GM03348 (cell line): ENCODE data around the gene CEP131.

Experiments
- DNase-seq: peaks from one replicate; pipeline ENCODE4 v3.0.0; 2012; ENCODE audit warnings: low spot score

Gene CEP131

DNA sequence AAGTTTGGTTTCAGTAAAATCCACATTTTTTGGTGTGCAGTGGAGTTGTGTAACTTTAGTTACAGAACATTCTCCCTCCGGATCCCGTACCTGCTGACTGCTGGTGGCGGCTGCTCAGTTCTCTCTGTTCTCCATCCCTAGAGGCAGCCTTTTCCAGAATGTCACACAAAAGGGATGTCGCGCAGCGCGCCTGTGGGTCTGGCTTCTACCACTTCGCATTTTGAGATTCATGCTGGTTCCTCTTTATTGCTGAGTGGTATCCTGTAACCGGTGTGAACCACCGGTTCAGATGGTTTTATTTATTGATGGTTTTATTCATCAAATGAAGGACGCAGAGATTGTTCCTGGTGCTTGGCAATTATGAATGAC is 981 bp upstream of the CEP131 start:
- no peak for DNase-seq

GRCh38 chr17:81222620-81222905 is 202 bp downstream of the CEP131 start:
- DNase-seq, result no peak

DNA sequence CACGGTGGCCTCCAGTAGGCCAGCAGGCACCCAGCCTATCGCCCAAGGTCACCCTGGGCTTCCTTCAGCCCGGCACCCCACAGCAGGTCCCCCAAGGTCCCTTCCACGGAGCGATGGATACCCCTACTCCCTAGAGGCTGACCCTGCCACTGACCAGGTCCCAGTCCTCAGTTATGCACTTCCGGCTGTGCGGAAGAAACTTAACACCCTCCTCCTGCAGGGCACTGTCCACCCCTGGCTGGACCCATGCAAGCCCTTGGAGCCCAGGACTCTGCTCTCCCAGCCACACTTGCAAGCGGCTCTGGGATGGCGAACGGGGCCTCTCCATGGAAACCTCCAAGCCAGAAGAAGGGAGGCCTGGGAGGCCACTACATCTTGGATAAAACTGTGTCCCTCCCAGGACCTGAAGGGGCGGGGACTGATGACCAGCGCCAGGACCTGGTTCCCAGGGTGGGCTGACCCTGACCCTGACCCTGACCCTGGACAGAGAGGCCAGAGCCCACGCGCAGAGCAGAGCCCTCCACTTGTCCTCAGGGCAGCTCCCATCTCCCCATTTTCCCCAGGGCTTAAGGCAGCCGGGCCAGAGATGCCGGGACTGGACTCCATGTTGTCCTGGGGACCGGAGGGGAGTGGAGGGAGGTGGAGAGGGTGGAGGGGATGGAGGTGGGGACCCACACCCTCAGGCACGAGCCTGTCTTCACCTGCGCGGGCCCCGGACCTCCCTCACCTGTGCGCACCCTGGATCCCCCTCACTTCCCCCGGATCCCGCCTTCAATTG is 734 bp downstream of the CEP131 start:
- DNase-seq, result peak; percentile 40

GRCh38 chr17:81221371-81221841 is 1.4 kb downstream of the CEP131 start:
- no peak for DNase-seq

- no peak for DNase-seq
Measured at GRCh38 chr17:81219476-81220180, 3.1 kb downstream of the CEP131 start.

DNA sequence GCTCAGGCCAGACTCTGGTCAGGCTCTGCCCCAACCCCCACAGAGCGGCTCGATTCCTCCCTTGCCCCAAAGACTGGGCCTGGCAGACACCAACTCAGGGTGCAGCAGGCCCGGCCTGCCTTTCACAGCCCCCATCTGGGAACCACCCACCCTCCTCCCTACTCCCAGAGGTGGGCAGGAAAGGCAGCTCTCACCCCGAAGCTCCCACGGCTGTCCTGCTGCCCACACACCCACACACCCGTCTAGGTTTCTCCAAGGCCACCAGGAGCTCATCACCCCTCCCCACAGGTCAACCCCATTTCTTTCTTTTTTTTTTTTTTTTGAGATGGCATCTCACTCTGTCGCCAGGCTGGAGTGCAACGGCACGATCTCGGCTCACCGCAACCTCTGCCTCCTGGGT is 3.8 kb downstream of the CEP131 start:
- no peak for DNase-seq

GRCh38 chr17:81218459-81218858 is 4.3 kb downstream of the CEP131 start:
- DNase-seq, result no peak

GRCh38 chr17:81217491-81217890 is 5.3 kb downstream of the CEP131 start:
- DNase-seq, result no peak

GRCh38 chr17:81213978-81214377 is 8.8 kb downstream of the CEP131 start:
- no peak for DNase-seq

- DNase-seq, result no peak
Measured at GRCh38 chr17:81212365-81212764, 10.4 kb downstream of the CEP131 start.

GRCh38 chr17:81210868-81211267 is 11.9 kb downstream of the CEP131 start:
- DNase-seq, result no peak

DNA sequence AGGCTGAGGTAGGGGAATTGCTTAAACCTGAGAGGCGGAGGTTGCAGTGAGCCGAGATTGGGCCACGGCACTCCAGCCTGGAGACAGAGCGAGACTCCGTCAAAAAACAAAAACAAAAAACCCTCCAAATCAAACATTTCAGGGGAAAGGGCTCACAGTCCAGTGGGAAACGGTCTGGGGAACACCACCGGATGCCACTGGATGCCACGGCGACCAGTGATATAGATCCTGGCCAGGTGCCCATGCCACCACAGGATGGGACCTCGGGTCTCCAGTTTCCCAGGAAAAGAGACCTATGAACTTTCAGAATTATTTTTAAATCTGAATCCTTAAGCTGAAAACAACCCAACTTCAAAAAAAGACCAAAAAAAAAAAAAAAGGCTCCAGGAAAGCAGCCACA is 12.3 kb downstream of the CEP131 start:
- DNase-seq, result no peak

DNA sequence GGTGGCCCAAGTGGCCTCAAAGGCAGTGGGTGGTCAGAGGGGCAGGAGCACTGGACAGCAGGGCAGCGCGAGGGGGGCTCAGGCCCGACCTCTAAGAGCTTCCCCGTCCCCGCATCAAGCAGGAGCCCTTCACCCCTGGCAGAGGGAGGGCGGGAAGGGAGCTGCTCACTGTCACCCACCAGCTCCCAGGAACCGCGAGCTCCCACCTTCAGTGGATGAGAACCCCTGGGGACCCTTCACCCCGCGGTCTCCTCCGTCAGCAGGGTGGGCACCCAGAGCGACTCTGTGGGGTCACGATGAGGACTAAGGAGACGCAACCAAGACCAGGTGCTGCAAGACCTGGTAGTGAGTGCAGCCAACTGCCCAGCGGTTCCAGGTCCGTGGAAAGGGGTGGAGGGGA is 13.6 kb downstream of the CEP131 start:
- DNase-seq, result no peak

- DNase-seq, result no peak
Measured at GRCh38 chr17:81208651-81209050, 14.1 kb downstream of the CEP131 start.

DNA sequence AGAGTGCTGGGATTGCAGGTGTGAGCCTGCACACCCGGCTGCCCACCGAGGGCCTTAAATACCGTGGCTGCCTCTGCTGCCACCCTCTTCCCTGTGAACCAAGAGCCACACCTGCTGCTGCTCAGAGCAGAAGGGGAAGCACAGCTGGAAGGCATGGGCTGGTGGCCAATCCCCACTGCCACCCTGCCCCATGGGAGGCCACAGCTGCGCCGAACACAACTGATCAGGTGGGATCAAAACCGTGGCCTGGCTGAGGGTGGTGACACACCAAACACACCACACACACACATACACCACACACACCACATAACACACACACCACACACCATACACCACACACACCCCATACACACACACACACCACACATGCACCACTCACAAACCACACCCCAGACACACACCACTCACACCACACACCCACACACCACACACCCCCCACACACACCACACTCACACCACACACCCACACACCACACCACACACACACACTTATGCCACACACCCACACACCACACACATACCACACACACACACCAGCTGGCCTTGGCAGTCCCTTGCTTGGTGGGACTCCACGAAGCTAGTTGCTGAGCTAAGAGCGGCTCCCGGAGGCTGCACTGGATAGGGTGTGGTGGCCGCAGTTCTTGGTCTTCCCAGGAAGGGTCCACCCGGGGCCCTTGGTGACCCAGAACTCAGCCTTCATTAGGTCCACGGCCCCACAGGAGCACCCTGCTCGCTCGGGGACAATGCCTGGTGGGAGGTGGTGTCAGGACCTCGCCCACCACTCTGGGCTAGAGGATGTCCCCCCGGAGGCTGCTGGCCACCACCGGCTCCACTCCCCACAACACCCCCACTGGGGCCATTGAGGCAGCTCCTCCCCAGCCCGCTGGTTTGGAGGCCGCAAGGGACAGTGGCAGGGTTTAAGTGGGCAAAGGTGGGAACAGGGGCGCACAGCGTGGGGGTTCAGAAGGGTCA is 14.9 kb downstream of the CEP131 start:
- DNase-seq, result no peak

GRCh38 chr17:81206657-81207056 is 16.1 kb downstream of the CEP131 start:
- no peak for DNase-seq

DNA sequence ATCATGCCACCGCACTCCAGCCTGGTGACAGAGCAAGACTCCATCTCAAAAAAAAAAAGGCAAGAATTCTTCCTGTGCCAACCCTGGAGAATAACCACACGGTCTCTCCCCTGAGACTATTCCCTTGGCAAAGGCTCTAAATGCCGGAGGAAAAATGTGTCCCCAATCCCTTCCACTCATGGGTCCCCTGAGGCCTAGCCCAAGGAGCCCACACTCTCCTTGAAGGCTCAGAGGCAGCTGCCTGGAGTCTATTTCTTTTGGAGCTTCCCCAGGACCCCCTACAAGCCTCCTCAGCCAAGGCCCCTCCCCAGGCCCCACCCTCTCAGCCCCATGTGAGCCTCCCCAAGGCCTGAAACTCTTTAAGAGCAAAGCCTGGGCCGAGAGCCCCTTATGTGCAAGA is 16.6 kb downstream of the CEP131 start:
- no peak for DNase-seq

GRCh38 chr17:81204578-81204977 is 18.2 kb downstream of the CEP131 start:
- DNase-seq, result no peak

DNA sequence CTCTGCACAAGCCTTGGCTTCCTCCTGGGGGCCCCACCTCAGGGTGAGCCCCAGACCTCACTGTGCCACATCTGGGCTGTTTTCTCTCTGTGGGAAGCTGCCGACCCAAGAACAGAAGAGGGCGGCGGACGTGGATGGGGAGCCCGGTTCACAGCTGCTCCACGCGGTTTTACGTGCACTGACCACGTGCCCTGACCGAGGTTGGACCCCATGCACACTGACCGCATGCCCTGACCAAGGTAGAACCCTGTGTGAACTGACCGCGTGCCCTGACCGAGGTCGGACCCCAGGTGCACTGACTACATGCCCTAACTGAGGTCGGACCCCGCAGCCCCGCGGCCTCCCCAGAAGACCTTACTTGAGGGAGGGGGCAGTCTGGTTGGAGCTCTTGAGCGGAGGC is 19.6 kb downstream of the CEP131 start:
- DNase-seq, result no peak

DNA sequence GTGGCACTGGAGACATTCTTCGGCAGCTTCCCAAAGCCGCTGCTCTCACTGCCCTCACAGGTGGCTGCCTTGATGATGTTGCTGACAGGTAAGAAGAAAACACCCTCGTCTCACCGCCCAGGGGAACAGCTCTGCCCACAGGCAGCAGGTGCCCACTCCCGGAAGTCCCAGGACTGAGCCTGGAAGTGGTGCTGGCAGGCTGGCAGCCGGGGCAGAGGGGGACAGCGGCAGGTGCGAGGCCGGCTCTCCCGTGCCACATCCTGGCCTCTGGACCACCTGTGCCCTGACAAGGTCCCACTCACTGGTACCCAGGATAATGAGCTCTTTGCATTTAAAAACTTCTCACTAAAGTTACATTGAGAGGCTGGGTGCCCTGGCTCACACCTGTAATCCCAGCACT is 20.4 kb downstream of the CEP131 start:
- DNase-seq, result no peak

DNA sequence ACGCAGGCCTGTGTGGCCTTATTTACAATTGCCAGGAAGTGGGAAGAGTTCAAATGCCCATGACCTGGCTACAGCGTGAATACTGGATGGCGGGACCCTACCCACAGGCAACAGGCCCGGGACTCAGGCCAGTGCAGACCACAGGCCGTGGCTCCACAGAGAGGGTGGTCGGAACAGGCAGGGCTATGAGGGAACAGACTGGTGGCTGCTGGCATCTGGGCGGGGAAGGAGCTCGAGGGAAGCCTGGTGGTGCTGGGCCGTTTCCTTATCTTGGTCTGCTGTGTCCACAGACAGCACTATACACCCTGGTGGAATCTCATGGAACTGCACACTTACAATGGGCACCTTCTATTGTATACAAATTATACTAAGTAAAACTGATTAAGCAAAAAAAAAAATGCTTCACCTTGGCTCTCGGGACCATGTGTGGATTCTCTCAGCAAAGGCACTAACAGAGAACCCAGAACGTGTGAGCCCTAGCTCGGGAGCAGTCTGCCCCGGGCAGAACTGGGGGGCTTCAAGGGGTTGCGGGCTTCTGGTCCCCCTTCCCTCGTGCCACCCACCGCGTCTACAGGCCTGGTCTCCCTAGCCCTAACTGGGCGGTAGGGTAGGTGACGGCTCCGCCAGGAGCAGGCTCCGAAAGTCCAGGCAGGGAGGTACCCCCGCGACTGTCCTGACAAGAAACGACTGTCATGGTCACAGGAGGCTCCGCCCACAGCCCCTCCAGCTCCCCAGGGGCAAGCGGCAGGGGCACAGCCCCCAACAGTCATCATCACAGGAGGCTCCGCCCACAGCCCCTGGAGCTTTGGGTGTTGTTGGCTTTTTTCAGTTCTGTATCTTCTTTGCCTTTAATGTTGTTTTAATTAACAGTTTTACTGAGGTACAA is 21.8 kb downstream of the CEP131 start:
- peak; percentile 86 for DNase-seq

DNA sequence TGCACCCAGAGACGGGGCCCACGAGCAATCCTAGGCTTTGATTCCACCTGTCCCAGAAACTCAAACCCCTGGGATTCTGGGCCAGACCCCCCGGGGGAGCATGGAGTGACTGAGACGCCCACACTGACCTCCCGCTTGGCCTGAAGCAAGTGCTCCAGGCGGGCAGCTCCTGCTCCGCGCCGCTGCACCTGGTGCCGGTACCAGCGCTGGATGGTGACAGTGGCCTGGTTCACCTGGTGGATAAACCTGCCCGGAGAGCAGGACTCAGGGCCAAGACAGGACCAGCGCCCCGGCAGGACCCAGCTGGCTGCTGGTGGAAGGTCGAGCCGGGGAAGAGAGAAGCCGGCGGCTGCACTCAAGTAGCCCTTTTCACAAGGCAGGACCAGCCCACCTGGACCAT is 22.6 kb downstream of the CEP131 start:
- no peak for DNase-seq
